ENCODE results near the gene POR. TPM values are rescaled to one million over a fixed set of nuclear protein-coding genes. Genes with fewer than 3 reads are reported as not detected.

Gene POR
- total RNA-seq, 1 donor = 73.1 TPM

- no peak for DNase-seq (ENCODE audit: insufficient read length, low spot score, missing footprints)
- H2AFZ ChIP-seq (ENCODE audit: low read length) = no peak overlapping the region
- no peak for TF ChIP-seq CTCF (IDR thresholded peaks at IDR 0.05; ENCODE audit: extremely low read depth, low read depth, low read length)
- H3K36me3 ChIP-seq (ENCODE audit: insufficient read depth, low read length) = peaks cover 12% of the 10 kb centered on the region
- no peaks in the 10 kb centered on the region for H3K9me3 ChIP-seq (ENCODE audit: low read depth, low read length)
- H3K4me1 ChIP-seq (ENCODE audit: insufficient read depth, low read length) = peaks cover under 1% of the 10 kb centered on the region
- no peak overlapping the region for H3K4me3 ChIP-seq (ENCODE audit: insufficient read depth, low read length)
- H3K4me2 ChIP-seq (ENCODE audit: insufficient read depth, low read length) = no peak overlapping the region
- H3K79me2 ChIP-seq (ENCODE audit: insufficient read depth, low read length) = peaks cover 12% of the 10 kb centered on the region
- no peak overlapping the region for H3K27ac ChIP-seq (ENCODE audit: low read depth, low read length)
- H3K27me3 ChIP-seq (ENCODE audit: insufficient read depth, low read length) = no peaks in the 10 kb centered on the region
- peaks cover 6% of the 10 kb centered on the region for H4K20me1 ChIP-seq (ENCODE audit: insufficient read depth, low read length)
These were observed 117.0 kb downstream of the POR start for GRCh38 chr7:76031964-76032363.

Small RNAs within 50 kb of the gene (small RNA-seq; reads per million reads assigned to genes)
- gene SNORA14A = 11.5 reads per million, percentile 92 among the genes with 10 or more reads in this experiment

Other genes starting within 250 kb of the POR start
- 24.2 and 25.7 TPM in 2 replicates for gene HIP1, start 176.2 kb upstream of the POR start, total RNA-seq
- gene CCL26, start 142.9 kb upstream of the POR start, total RNA-seq = 1.1 and 1.5 TPM in 2 replicates
- not detected in 2 replicates for gene CCL24, start 101.3 kb upstream of the POR start, total RNA-seq
- gene RHBDD2, start 36.1 kb upstream of the POR start, total RNA-seq = 27.4 and 27.5 TPM in 2 replicates
- gene TMEM120A, start 79.4 kb downstream of the POR start, total RNA-seq = 25.3 and 32.1 TPM in 2 replicates
- gene STYXL1, start 132.8 kb downstream of the POR start, total RNA-seq = 23.9 and 27.7 TPM in 2 replicates
- gene MDH2, start 133.0 kb downstream of the POR start, total RNA-seq = 32.7 and 36.6 TPM in 2 replicates

All from osteoblast (primary cell).